Activated T-cell treated with anti-CD3 and anti-CD28 coated beads for 4 hours (primary cell): ENCODE results near the gene NTRK3.

Source experiments
- DNase-seq: peaks from one replicate; pipeline ENCODE4 v3.0.0-alpha.2; 2020

The NTRK3 gene

DNA sequence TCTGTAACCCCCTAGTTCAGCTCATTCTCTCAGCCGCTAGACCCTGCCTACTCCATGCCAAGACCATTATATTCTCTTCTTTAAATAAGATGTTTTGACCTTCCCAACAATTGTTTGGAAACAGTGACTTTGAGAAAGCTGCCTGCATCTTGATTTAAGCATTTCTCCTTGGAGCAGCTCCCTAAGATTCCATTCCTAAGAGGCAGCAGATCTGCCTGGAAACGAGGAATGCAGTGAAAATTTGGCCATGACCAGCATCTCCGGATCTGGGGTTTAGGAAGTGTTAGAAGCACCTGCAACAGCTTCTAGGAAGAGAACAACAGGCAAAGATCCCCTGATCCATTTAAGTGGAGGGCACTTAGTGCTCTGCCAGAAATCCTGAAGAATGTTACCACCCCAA lies 235.7 kb downstream of the NTRK3 start:
- DNase-seq, result no peak

GRCh38 chr15:88019656-88020055 lies 236.9 kb downstream of the NTRK3 start:
- DNase-seq, result no peak

GRCh38 chr15:88018869-88019641 lies 237.5 kb downstream of the NTRK3 start:
- DNase-seq, result no peak

- no peak for DNase-seq
Measured at GRCh38 chr15:88017753-88018152, 238.8 kb downstream of the NTRK3 start.

DNA sequence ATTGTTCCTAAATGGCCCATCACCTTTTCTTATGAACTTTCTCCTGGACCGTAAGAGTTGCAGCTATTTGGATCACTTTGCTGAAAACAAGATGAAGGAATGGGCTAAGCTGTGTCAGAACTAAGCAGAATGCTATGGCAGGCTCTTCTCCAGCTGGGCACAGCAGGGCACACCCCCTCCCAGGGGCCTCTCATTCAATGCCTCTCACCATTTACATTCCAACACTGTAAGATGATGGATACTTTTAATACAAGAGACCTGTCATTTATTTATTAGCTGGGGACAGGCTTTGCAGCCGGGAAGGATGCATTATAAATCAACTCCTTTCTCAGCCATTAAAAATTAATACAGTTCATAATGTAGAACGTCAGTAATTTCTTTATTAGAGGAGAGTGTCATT lies 240.1 kb downstream of the NTRK3 start:
- no peak for DNase-seq

DNA sequence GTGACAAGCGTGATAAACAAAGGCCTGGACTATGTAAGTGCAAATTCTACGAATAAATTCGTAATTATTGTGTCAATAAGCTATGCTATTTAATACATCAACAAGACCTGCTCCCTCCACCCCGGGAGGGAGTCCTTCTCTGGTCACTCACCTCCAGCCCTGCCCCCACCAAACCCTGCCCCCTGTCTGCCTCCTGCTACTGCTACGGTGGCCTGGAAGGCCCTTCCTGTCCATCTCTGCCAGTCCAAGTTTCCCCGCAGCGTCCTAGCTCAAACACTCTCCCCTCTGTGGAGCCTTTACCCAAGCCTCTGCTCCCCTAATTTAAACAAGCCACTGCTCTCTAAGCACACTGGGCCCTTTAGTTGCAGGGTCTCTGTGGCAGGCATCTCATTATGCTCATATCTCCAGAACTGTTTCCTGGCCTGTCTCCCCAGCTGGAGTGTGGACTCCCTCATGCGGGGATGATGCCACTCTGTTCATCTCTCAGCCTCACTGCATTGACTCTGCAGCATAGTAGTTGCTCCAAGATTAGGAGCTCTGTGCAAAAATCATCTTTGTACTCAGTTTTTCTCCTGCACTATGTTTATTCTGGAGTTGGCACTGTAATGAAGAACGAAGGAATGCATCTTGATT lies 241.2 kb downstream of the NTRK3 start:
- no peak for DNase-seq

DNA sequence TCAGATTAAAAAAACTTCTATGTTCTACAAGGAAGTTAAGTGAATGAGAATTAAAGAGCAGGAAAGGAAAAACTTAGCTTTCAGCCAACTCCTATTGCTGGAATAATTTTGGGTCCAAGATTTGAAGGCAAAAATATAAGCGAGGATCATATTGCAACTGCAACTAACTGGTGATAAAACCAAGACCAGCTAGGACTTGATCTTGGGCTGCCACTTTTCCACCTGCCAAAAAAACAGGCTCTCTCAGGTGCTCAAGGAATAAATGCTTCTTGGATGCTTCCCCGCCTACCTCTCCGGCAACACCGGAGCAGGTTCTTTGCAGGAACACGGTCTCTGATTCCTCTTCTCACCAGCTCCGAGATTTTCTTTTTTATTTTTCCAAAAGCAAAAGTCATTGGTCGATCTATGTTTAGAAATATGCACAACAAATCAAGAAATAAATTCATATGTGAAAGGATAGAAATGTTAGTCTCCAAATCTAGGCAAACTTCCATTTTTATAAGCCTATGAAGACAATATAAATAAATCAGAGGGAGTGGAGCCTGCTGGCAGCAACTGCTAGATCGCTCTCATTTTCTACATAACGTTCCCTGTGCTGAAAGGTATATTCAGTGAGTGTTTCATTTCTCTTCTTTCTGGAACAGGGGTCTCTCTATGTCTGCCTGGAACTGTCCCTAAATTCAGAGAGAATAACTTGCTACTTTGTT lies 241.9 kb downstream of the NTRK3 start:
- no peak for DNase-seq

DNA sequence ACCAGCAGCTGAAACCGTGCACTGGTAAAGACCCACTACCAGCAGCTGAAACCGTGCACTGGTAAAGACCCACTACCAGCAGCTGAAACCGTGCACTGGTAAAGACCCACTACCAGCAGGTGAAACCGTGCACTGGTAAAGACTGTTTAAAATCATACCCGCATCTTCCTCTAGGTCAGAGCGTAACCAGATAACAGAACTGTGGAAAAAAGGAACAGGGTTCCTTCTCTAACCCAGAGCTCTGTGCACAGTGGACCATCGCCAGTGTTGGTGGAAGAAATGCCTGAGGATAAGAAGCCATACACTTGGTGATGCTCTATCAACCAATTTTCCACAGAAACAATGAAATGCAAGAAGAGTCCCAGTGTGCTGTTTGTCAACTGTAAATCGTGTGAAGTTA lies 243.4 kb downstream of the NTRK3 start:
- no peak for DNase-seq

DNA sequence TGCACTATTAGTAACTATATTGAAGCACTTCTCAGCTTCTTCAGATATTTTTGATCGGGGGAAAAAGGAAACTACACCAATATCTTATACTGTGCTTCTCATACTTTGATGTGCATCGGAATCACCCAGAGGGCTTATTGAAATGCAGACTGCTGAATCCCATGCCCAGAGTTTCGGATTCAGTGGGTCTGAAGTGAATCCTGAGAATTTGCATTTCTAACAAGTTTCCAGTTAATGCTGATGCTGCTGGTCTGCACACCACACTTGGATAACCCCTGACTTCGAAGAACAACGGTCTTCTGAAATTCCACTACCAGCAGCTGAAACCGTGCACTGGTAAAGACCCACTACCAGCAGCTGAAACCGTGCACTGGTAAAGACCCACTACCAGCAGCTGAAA lies 243.9 kb downstream of the NTRK3 start:
- no peak for DNase-seq

DNA sequence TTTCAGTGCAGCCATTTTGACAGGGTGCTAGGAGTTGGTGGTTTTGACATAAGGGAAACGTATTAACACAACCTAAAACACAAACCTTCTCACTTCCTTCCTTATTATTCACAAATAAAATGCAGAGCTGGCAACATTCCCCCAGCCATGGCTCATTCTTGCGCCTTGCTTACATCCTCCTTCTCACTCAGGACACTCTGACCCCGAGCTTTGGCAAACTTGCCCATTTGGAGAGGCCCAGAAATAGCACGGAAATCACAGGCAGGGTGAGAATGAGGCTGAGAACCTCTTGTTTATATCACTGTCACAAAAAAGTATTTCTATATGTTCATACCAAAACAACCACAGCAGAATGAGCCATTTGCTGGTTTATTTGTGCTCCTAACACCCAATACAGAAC lies 244.3 kb downstream of the NTRK3 start:
- DNase-seq, result no peak

GRCh38 chr15:88011533-88011932 lies 245.0 kb downstream of the NTRK3 start:
- DNase-seq, result no peak

- DNase-seq, result no peak
Measured at GRCh38 chr15:88006146-88006545, 250.4 kb downstream of the NTRK3 start.

DNA sequence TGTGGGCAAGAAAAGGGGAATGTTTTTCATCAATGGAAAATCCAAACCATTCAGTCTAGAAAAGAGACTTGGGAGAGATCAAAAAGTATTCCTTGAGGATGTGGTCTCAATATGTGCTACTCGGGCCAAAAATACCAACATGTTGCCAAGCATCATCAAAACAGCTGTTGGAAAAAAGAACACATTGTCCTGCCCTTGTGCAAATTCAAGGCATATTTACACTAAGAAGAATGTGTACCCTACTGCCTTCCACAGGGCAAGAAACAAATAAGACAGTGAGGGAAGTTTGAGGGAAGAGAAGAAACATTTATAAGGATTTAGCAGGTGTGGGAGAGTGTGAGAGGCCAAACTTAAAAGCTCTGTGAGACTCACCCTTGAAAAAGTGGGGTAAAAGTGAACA lies 252.1 kb downstream of the NTRK3 start:
- DNase-seq, result no peak

GRCh38 chr15:88003541-88004327 lies 252.8 kb downstream of the NTRK3 start:
- no peak for DNase-seq

GRCh38 chr15:88002706-88003105 lies 253.8 kb downstream of the NTRK3 start:
- no peak for DNase-seq

DNA sequence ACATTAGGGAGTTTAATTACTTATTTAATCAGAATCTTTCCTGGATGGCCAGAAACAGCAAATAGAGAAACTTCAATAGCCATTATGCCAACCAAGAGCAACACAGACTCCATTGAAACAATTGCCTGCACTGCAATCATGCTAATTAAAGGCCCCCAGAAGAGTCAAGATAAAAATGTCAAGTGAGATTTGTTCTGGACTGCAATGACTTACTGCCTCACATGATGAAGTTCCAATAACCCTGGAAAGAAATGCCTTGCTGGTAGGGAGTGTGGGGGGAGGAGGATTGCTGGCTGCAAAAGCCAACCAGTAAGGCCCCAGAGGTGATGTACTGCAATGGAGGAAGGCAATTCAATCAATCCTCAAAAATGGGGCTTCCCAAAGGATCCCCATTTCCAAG lies 257.9 kb downstream of the NTRK3 start:
- no peak for DNase-seq

DNA sequence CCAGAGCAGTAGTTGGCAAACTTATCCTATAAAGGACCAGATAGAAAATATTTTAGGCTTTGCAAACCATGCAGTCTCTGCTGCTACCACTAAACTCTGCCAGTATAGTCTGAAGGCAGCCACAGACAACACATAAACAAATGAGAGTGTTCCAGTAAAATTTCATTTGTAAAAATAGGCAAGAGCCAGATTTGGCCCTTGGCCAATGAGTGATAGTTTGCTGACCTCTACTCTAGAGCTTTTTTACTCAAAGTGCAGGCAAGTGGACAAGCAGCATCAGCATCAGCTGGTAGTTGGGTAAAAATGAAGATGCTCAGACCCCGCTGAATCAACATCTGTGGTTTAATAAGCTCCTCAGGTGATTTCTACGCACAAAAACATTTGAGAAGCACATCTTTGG lies 269.8 kb downstream of the NTRK3 start:
- DNase-seq, result no peak

DNA sequence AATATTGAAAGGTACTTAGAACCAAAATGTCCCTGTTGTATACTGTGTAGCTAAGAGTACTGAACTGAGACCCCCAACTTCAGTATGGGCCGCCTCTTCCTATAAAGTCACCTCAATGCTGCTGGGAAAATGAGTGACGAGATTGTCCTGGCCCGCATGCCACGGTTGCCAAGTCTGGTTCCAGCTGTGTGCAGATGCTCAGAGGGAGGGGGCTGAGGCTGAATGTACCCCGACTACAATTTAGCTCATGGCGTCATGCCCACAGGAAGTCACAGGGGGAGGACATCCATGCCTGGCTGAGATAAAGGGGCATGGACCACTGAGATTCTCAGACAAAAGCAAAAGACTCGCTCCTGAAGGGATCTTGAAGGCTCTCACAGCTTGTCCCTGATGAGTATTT lies 271.1 kb downstream of the NTRK3 start:
- DNase-seq, result no peak

GRCh38 chr15:87981969-87982368 lies 274.6 kb downstream of the NTRK3 start:
- no peak for DNase-seq

DNA sequence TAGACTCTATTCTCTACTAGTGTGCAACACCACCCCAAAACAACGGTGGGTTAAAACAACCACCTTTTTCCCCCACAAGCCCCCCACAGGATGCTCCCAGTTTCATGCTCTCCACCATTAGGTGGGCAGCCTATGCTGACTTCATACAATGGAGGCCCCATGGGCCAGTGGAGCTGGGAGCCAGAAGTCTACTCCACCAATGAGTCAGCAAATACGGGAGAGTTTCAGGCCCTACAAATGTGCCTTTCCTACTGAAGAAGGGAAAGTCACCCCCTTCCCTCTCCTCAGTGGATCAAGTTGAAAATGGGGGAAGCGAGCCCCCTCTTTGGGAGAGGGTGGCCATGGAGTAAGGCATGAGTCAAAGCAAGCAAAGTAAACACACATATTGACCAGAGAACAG lies 278.6 kb downstream of the NTRK3 start:
- no peak for DNase-seq

DNA sequence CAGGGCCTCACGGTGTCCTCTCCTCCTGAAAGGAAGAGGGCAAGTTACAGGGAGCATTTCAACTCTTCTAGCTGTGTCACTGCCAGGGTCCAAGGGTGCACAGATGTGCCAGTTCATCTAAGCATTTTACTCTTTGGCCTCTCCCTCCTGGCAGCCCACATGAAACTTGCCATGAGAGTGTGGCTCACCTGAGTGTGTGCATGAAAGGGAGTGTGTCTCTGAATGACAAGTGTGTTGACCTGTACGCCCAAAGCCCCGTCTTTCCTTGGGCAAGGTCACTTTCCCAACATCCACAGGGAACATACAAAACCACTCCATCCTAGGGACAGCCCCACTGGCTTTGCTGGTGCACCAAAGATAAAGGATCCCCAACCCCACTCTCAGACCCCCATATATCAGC lies 280.0 kb downstream of the NTRK3 start:
- no peak for DNase-seq

- no peak for DNase-seq
Measured at GRCh38 chr15:87973501-87974215, 282.9 kb downstream of the NTRK3 start.

DNA sequence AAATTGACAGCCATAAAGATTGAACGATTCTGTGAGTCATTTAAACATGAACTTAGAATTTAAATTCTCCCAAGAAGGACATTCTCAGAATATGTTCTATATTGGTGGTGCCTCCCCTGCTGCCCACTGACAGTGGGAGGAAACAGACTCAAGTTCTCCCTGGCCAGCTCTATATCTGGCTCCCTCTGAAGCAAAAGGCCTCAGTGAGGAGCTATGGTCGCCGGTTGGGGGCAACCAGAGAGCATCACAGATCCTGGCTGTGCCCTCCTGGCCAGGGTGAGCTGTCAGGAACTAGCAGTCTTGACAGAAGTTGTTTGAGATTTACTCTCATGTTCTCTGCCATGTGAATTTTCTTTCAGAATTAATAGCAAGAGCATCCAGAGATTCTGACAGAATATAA lies 285.5 kb downstream of the NTRK3 start:
- no peak for DNase-seq
